IMR-90 (cell line): ENCODE results near the gene ADAM23. TPM values are rescaled to one million over a fixed set of nuclear protein-coding genes. Genes with fewer than 3 reads are reported as not detected.

Experiments used
- ATAC-seq: fragments of 200-7000 bp; cut with Tn5 transposase; 2 replicates; pipeline ENCODE4 v1.9.1; 2020; ENCODE audit warnings: low read depth, mild to moderate bottlenecking, moderate library complexity
- BruUV-seq: library from RNA; stranded (reverse); fragments of 400-500 nt; replicated peaks from 2 replicates; lab custom pipeline; 2021; lab: Mats Ljungman, UMichigan
- CTCF ChIA-PET: fragments of 300-600 bp; formaldehyde crosslinking; extraction: SDS; loops from one replicate; lab custom pipeline; 2021; ENCODE audit warnings: antibody characterized with exemption; lab: Yijun Ruan, JAX
- POLR2A ChIA-PET: fragments of 300-600 bp; sonication (Branson Sonifier 250); formaldehyde crosslinking; loops from one replicate; lab custom pipeline; 2022; ENCODE audit warnings: antibody characterized with exemption; ENCODE audit not compliant: unreplicated experiment; lab: Charles Lee
- DNase-seq: peaks from one replicate; pipeline ENCODE4 v3.0.0; 2013
- H2AFZ ChIP-seq: replicated peaks from 2 replicates; pipeline ENCODE3; 2013; ENCODE audit warnings: low read length, mild to moderate bottlenecking; ENCODE audit not compliant: poor library complexity
- H2AK5ac ChIP-seq: 2 replicates; pipeline ENCODE4 v1.6.1; 2013; ENCODE audit warnings: low read depth, low read length, inconsistent platforms
- H2AK9ac ChIP-seq: replicated peaks from 2 replicates; pipeline ENCODE3; 2013; ENCODE audit warnings: mild to moderate bottlenecking, low read depth, low read length, moderate library complexity; ENCODE audit not compliant: poor library complexity
- H2BK120ac ChIP-seq: 2 replicates; pipeline ENCODE4 v1.6.1; 2013; ENCODE audit warnings: low read depth, low read length, inconsistent platforms
- H2BK15ac ChIP-seq: 3 replicates; pipeline ENCODE4 v1.6.1; 2013; ENCODE audit warnings: low read depth, low read length, inconsistent platforms
- H2BK20ac ChIP-seq: 2 replicates; pipeline ENCODE4 v1.6.1; 2013; ENCODE audit warnings: low read depth, mild to moderate bottlenecking, inconsistent platforms, low read length, moderate library complexity
- H2BK5ac ChIP-seq: 2 replicates; pipeline ENCODE4 v1.6.1; 2013; ENCODE audit warnings: mild to moderate bottlenecking, low read depth, low read length, inconsistent platforms; ENCODE audit not compliant: poor library complexity, severe bottlenecking
- H3K14ac ChIP-seq: replicated peaks from 2 replicates; pipeline ENCODE4 v1.6.1; 2013; ENCODE audit warnings: low read depth, low read length, inconsistent platforms
- H3K18ac ChIP-seq: 2 replicates; pipeline ENCODE4 v1.6.1; 2013; ENCODE audit warnings: low read depth, low read length, control low read depth
- H3K23ac ChIP-seq: 2 replicates; pipeline ENCODE4 v1.6.1; 2013; ENCODE audit warnings: low read depth, low read length, inconsistent platforms
- H3K27ac ChIP-seq: 2 replicates; pipeline ENCODE4 v1.5.1; 2013; ENCODE audit warnings: mild to moderate bottlenecking, control low read depth, low read length; ENCODE audit not compliant: insufficient read depth
- H3K27me3 ChIP-seq: 2 replicates; pipeline ENCODE4 v1.6.1; 2013; ENCODE audit warnings: low read length; ENCODE audit not compliant: control insufficient read depth, insufficient read depth
- H3K36me3 ChIP-seq: 2 replicates; pipeline ENCODE4 v1.6.1; 2013; ENCODE audit warnings: low read length, mixed read lengths; ENCODE audit not compliant: control insufficient read depth, insufficient read depth
- H3K4ac ChIP-seq: 2 replicates; pipeline ENCODE4 v1.6.1; 2013; ENCODE audit warnings: low read depth, low read length, inconsistent platforms
- H3K4me1 ChIP-seq: 2 replicates; pipeline ENCODE4 v1.6.1; 2013; ENCODE audit warnings: low read length, mixed read lengths; ENCODE audit not compliant: control insufficient read depth, insufficient read depth
- H3K4me2 ChIP-seq: 2 replicates; pipeline ENCODE4 v1.6.1; 2013; ENCODE audit warnings: low read depth, mild to moderate bottlenecking, control low read depth, low read length, moderate library complexity
- H3K4me3 ChIP-seq: 2 replicates; pipeline ENCODE4 v1.5.1; 2013; ENCODE audit warnings: low read depth, mild to moderate bottlenecking, control low read depth, low read length, moderate library complexity; ENCODE audit not compliant: insufficient read depth
- H3K56ac ChIP-seq: 2 replicates; pipeline ENCODE4 v1.6.1; 2013; ENCODE audit warnings: low read length, inconsistent platforms; ENCODE audit not compliant: insufficient read depth; ENCODE audit errors: extremely low read depth
- H3K79me1 ChIP-seq, 2 experiments: 2 replicates each; pipeline ENCODE4 v1.6.1; 2013; ENCODE audit warnings: low read length in 2 of 2, inconsistent platforms in 1 of 2, low read depth in 1 of 2
- H3K9ac ChIP-seq: 2 replicates; pipeline ENCODE4 v1.6.1; 2013; ENCODE audit warnings: low read depth, low read length, control low read depth
- H3K9me1 ChIP-seq: 2 replicates; pipeline ENCODE4 v1.6.1; 2013; ENCODE audit warnings: low read length, inconsistent platforms; ENCODE audit not compliant: insufficient read depth
- H3K9me3 ChIP-seq: 2 replicates; pipeline ENCODE4 v1.6.1; 2013; ENCODE audit warnings: low read length; ENCODE audit not compliant: control insufficient read depth, insufficient read depth
- H4K20me1 ChIP-seq: 2 replicates; pipeline ENCODE4 v1.6.1; 2013; ENCODE audit warnings: low read length, inconsistent platforms; ENCODE audit not compliant: insufficient read depth
- H4K5ac ChIP-seq: 2 replicates; pipeline ENCODE4 v1.6.1; 2013; ENCODE audit warnings: mild to moderate bottlenecking, low read depth, low read length, control low read depth
- H4K8ac ChIP-seq, 2 experiments: 2 replicates each; pipeline ENCODE4 v1.6.1; 2013; ENCODE audit warnings: low read depth in 2 of 2, low read length in 2 of 2, control low read depth in 1 of 2, inconsistent platforms in 1 of 2
- H4K91ac ChIP-seq: 2 replicates; pipeline ENCODE4 v1.6.1; 2013; ENCODE audit warnings: low read depth, low read length, inconsistent platforms; ENCODE audit not compliant: insufficient read depth
- CHD1 ChIP-seq: IDR thresholded peaks from 2 replicates; pipeline ENCODE4 v1.6.1; 2012; ENCODE audit warnings: low read depth, low read length, improper control_type of control experiment
- CTCF ChIP-seq: conservative IDR thresholded peaks from 2 replicates; pipeline ENCODE4 v1.5.1; 2012; ENCODE audit warnings: mild to moderate bottlenecking, low read depth, low read length, improper control_type of control experiment
- ELK1 ChIP-seq: fragments of 150-350 bp; IDR thresholded peaks from 2 replicates; pipeline ENCODE4 v1.6.1; 2016; ENCODE audit warnings: low read depth, mild to moderate bottlenecking, low read length, moderate library complexity, borderline replicate concordance
- MAFK ChIP-seq: IDR thresholded peaks from 2 replicates; pipeline ENCODE4 v1.6.1; 2012; ENCODE audit warnings: low read depth, low read length, improper control_type of control experiment
- RAD21 ChIP-seq: IDR thresholded peaks from 2 replicates; pipeline ENCODE4 v1.6.1; 2012; ENCODE audit warnings: low read length, improper control_type of control experiment
- RFX5 ChIP-seq: IDR thresholded peaks from 2 replicates; pipeline ENCODE4 v1.8.0; 2012; ENCODE audit warnings: low read depth, mild to moderate bottlenecking, low read length, moderate library complexity
- SMC3 ChIP-seq: fragments of 150-350 bp; IDR thresholded peaks from 2 replicates; pipeline ENCODE4 v1.6.1; 2016; ENCODE audit warnings: low read depth, mild to moderate bottlenecking, antibody characterized with exemption, low read length, moderate library complexity
- WGBS, 2 experiments: methylation state at CpG; one replicate each; pipeline versions ENCODE4 v1.1.5 to v1.1.7; 2013; ENCODE audit warnings: missing lambda C conversion rate in 2 of 2; ENCODE audit not compliant: insufficient read length in 1 of 2; ENCODE audit errors: extremely low coverage in 2 of 2; 5-methylcytosine and 5-hydroxymethylcytosine counted together
- dilution Hi-C: fragments of 300-500 bp; cut with HindIII; formaldehyde crosslinking; loops from one replicate; pipeline ENCODE4 v1.14.3; 2018; ENCODE audit warnings: low sequenced_read_pairs; ENCODE audit not compliant: unreplicated experiment
- in situ Hi-C: fragments of 300-500 bp; cut with MboI; formaldehyde crosslinking; loops from 3 replicates; pipeline ENCODE4 v1.14.3; 2019; ENCODE audit warnings: low sequenced_read_pairs, inconsistent platforms, mixed read lengths
- intact Hi-C: fragments of 100-400 bp; cut with micrococcal nuclease; formaldehyde crosslinking; loops from 2 replicates; pipeline ENCODE4 v1.10.0; 2022
- polyA plus RNA-seq, 3 experiments: library from polyadenylated mRNA; depleted of rRNA; stranded (reverse); fragments of >200 nt; gene quantifications; 2 replicates each; pipeline ENCODE4 v1.2.3, GENCODE V29; 2012; ENCODE audit warnings: low replicate concordance in 1 of 3
- total RNA-seq: library from RNA; depleted of rRNA; stranded (reverse); fragments of >200 nt; gene quantifications from 2 replicates; pipeline ENCODE4 v1.2.3, GENCODE V29; 2012

Gene ADAM23
- total and polyA plus RNA-seq, 2 of the 4 experiments (the other 2 are of a cell fraction), result 2.9 to 10.3 TPM

- BruUV-seq, result no TSS peak
Observed at GRCh38 chr2:206548383-206548782, 105.1 kb downstream of the ADAM23 start.

More at GRCh38 chr2:206548383-206548782, 105.1 kb downstream of the ADAM23 start:
- no peaks in the 10 kb centered on the region for H3K79me1 ChIP-seq
- in situ Hi-C loops, result no loop called here
- no peak for TF ChIP-seq ELK1
- no peak for TF ChIP-seq RFX5
- TF ChIP-seq CTCF, result no peak
- TF ChIP-seq RAD21, result no peak
- TF ChIP-seq SMC3, result no peak
- TF ChIP-seq MAFK, result no peak
- no peak for TF ChIP-seq CHD1
- no peak overlapping the region for H3K4ac ChIP-seq
- H2BK20ac ChIP-seq, result no peak overlapping the region
- CTCF ChIA-PET, result interaction anchor here (0.6 to 1.2 kb wide), 2 partner anchors 10 to 26 kb away, joined by 6 to 7 read pairs; no protein-coding TSS in a partner anchor
- no peak overlapping the region for H3K4me2 ChIP-seq
- no peak overlapping the region for H2AK9ac ChIP-seq
- WGBS, 2 experiments, result no CpG with 5 or more reads among the region's 5 CpGs
- H3K4me1 ChIP-seq, result no peaks in the 10 kb centered on the region
- no peak overlapping the region for H4K5ac ChIP-seq
- DNase-seq, result no peak
- no peak overlapping the region for H3K14ac ChIP-seq
- no peak overlapping the region for H3K56ac ChIP-seq
- dilution Hi-C loops, result no loop called here
- H2AK5ac ChIP-seq, result no peak overlapping the region
- no peak overlapping the region for H3K9ac ChIP-seq
- POLR2A ChIA-PET, result no interaction called here
- no peaks in the 10 kb centered on the region for H4K20me1 ChIP-seq
- intact Hi-C loops, result no loop called here
- H3K18ac ChIP-seq, result no peak overlapping the region
- H3K27ac ChIP-seq, result no peak overlapping the region
- H2BK15ac ChIP-seq, result no peak overlapping the region
- no peaks in the 10 kb centered on the region for H3K9me3 ChIP-seq
- no peak overlapping the region for H3K4me3 ChIP-seq
- no peak overlapping the region for H4K8ac ChIP-seq
- H2BK120ac ChIP-seq, result no peak overlapping the region
- no peak for ATAC-seq
- no peaks in the 10 kb centered on the region for H3K36me3 ChIP-seq
- H2AFZ ChIP-seq, result no peak overlapping the region
- H3K27me3 ChIP-seq, result no peaks in the 10 kb centered on the region
- H2BK5ac ChIP-seq, result no peak overlapping the region
- no peak overlapping the region for H3K23ac ChIP-seq
- H3K9me1 ChIP-seq, result no peaks in the 10 kb centered on the region
- H4K91ac ChIP-seq, result no peak overlapping the region
